LNCAP (cell line): ENCODE results near the gene GPR162.

Source experiments
- TF ChIP-seq, protein P1 (sequence below): fragments of 450-650 bp; IDR thresholded peaks from 2 replicates; pipeline ENCODE4 v1.5.1; 2017; ENCODE audit warnings: mild to moderate bottlenecking

Gene GPR162

DNA sequence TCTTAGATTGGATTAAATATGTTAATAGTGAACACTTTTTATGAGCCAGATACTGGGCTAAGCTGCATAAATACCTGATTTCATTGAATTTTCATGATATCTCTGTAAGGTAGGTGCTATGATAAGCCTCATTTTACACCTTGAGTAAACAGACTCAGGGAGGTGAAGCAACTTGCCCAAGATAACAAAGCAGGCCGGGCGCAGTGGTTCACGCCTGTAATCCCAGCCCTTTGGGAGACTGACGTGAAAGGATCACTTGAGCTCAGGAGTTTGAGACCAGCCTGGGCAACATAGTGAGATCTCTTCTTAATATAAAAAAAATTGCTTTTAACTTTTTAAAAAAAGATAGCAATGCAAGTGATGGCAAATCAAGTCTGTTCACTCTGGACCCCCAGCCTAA lies 20.5 kb downstream of the GPR162 start:
- TF ChIP-seq, protein P1, sequence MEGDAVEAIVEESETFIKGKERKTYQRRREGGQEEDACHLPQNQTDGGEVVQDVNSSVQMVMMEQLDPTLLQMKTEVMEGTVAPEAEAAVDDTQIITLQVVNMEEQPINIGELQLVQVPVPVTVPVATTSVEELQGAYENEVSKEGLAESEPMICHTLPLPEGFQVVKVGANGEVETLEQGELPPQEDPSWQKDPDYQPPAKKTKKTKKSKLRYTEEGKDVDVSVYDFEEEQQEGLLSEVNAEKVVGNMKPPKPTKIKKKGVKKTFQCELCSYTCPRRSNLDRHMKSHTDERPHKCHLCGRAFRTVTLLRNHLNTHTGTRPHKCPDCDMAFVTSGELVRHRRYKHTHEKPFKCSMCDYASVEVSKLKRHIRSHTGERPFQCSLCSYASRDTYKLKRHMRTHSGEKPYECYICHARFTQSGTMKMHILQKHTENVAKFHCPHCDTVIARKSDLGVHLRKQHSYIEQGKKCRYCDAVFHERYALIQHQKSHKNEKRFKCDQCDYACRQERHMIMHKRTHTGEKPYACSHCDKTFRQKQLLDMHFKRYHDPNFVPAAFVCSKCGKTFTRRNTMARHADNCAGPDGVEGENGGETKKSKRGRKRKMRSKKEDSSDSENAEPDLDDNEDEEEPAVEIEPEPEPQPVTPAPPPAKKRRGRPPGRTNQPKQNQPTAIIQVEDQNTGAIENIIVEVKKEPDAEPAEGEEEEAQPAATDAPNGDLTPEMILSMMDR, result no peak

DNA sequence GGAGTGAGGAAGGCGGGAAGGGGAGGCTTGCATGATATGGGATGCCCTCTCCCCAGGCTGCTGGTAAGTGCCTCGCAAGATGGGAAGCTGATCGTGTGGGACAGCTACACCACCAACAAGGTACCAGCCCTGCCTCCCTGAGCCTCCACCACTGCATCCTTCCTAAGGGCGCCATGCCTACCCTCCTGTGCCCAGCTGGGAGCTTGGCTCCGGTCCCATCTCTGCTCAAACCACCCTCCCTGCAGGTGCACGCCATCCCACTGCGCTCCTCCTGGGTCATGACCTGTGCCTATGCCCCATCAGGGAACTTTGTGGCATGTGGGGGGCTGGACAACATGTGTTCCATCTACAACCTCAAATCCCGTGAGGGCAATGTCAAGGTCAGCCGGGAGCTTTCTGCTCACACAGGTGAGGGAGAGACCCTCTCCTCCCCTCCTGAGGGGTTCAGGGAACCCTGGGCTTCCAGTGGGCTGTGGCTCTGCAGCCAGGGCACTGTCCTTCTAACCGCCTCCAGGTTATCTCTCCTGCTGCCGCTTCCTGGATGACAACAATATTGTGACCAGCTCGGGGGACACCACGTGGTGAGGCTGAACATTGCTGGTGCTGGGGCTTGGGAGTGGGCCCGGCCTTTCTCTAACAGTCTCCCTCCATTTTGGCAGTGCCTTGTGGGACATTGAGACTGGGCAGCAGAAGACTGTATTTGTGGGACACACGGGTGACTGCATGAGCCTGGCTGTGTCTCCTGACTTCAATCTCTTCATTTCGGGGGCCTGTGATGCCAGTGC lies 21.7 kb downstream of the GPR162 start:
- TF ChIP-seq, protein P1, result no peak

DNA sequence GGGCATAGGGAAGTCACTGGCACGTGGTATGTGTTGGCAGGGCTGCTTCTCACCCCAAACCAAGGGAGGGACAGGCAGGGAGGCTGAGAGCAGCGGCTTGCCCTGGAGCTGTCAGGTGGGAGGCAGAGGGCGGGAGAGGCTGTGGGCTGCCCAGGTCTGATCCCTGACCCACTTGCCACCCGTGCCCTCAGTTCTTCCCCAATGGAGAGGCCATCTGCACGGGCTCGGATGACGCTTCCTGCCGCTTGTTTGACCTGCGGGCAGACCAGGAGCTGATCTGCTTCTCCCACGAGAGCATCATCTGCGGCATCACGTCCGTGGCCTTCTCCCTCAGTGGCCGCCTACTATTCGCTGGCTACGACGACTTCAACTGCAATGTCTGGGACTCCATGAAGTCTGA lies 23.8 kb downstream of the GPR162 start:
- TF ChIP-seq, protein P1, result no peak

DNA sequence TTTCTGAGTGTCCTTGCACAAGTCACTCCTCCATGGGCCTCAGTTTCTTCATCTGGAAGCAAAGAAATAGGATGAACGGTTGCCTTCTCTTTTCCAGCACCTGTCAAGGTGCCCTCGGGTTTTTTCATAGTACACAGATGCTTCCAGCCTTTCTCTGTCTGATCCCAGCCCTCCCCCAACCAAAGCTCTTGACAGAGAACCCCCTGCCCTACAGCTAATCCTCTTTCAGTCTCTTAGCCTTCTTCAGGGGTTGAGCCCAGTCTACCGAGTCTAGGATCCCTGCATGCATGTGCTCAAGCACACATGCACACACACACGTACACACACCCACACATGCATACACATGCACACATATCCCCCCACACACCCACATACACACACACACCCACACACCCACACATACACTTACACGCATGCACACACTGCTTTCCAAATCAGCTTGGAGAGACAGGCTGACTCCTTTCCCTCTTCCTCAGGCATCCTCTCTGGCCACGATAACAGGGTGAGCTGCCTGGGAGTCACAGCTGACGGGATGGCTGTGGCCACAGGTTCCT lies 24.8 kb downstream of the GPR162 start:
- TF ChIP-seq, protein P1, result no peak

DNA sequence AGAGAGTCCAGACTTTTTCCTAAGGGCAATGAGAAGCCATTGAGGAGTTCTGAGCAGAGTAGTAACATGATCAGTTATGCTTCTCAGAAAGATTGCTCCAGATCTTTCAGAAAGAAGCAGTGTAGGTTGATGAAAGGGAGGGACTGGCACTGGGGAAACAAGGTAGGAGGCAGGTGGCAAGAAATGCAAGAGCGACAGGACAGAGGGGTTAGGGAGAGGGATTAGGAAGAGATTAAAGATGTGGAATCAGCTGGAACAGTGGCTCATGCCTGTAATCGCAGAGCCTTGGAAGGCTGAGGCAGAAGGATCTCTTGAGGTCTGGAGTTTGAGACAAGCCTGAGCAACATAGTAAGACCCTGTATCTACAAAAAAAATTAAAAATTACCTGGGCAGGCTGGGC lies 26.1 kb downstream of the GPR162 start:
- TF ChIP-seq, protein P1, result no peak

DNA sequence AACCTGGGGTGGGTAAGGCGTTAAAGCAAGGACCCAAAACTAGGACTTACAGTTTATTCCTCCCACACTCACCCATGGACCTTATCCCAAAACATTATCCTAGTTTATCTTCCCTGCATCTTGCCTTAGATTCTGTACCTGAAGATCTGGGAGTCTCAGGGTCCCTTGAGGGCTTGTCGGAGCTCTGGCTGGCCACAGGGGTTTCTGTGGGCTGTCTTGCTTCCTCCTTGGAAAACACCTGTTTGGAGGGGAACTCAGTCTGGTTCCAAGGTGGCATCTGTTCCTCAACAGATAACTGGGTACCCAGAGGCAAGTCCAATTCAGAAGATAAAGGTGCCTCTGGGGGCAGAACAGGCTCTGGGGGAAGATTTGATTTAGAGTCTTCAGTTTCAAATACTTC lies 27.8 kb downstream of the GPR162 start:
- TF ChIP-seq, protein P1, result no peak

DNA sequence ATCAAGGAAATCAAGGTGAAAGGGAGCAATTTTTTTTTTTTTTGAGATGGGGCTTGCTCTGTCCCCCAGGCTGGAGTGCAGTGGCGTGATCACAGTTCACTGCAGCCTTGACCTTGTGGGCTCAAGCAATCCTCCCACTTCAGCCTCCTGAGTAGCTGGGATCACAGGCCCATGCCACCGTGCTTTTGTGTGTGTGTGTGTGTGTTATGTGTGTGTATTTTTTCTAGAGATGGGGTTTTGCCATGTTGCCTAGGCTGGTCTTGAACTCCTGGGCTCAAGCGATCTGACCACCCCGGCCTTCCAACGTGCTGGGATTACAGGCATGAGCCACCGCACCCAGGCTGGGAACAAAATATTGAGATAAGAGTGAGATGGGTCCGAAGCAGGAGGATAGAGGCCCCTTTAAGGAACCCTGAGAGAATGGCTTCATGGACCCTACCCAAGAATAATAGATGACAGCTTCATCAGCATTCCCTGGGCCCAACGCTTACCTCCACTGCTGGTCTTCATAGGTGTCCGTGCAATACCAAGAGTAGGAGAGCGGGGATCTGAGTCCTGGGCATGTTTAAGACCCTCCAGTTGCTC lies 28.4 kb downstream of the GPR162 start:
- TF ChIP-seq, protein P1, result no peak
